Measurements from ENCODE around the gene MYO7B.

The MYO7B gene

GRCh38 chr2:127608061-127609030 lies 72.9 kb downstream of the MYO7B start:
- no peak for DNase-seq (ENCODE audit: low read depth)

DNA sequence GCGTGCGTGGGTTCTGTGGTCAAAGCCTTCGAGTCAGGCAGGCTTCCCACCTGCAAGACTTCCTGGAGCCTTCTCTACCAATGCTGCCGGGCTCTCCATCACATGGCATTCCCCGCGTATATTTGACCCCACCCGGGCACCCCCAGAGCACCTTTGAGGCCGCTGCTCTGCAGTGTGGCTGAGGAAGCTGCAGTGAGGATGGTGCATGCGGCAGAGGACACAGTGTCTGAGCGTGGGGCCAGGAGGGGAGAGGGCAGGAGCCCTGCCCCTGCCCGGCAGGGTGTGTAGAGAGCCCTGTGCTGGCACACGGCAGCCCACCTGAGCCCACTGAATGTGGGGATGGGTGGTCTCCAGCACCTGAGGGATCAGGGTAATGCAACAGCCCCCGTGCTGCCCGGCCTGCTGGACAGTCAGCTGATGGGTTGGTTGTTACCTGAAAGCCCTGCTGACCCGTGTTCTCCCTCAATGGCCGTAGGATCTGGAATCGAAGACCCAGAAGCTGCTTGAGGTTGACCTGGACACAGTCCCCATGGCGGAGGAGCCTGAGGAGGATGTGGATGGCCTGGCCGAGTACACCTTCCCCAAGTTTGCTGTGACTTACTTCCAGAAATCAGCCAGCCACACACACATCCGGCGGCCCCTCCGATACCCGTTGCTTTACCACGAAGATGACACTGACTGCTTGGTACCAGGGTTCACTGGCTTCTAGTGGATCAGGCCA lies 73.7 kb downstream of the MYO7B start:
- no peak for DNase-seq (ENCODE audit: low read depth)

DNA sequence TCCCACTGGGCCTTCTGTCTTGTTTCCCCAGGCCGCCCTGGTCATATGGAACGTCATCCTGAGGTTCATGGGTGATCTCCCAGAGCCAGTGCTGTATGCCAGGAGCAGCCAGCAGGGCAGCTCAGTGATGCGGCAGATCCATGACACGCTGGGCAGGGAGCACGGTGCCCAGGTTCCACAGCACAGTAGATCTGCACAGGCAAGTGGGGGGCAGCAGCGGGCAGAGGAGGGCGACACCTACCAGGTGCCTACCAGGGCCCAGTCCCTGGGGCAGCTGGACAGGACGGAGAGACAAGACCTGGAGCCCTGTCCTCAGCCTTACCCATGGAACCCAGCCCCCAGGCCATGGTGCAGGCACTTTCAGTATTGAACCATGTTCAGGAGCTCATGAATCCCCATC lies 74.3 kb downstream of the MYO7B start:
- DNase-seq (ENCODE audit: low read depth), result no peak

- no peak for DNase-seq (ENCODE audit: low read depth)
These were observed 75.1 kb downstream of the MYO7B start for GRCh38 chr2:127610561-127610960.

DNA sequence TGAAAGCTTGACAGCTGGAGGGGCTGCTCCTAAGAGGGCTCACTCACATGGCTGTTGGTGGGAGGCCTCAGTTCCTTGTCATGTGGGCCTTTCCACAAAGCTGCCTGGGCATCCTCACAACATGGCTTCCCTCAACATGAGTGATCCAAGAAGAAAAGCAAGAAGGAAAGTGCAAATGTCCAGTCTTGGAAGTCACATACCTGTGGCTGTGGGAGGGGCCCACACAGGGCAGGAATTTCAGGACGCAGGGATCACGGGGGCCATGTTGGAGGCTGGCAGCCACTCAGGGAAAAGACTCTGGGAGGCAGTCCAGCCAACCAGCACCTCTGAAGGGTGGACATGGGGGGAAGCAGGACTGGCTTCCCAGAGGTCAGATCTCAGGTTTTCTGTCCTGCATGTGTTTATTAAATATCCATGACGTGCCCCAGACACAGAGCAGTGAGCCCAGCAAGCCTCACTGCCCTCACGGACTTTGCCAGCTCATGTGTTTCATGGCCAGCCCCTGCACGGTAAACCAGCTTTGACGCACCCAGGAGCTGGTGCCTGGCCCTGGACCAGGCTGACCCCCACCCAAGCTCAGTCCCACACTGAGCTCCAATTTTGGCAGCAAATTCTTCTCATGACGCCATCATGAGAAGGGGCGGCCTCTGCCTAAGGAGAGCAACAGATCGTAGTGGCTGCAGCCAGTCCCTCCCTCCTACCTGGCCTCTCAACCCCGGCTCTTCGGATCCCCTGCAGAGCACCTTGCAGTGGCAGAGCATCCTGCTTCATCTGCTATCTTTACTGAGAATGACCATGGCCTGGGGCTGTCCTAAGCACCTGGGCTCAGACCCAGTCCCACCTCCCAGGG lies 75.8 kb downstream of the MYO7B start:
- DNase-seq (ENCODE audit: low read depth), result no peak

- DNase-seq (ENCODE audit: low read depth), result no peak
These were observed 76.8 kb downstream of the MYO7B start for GRCh38 chr2:127612111-127612822.

DNA sequence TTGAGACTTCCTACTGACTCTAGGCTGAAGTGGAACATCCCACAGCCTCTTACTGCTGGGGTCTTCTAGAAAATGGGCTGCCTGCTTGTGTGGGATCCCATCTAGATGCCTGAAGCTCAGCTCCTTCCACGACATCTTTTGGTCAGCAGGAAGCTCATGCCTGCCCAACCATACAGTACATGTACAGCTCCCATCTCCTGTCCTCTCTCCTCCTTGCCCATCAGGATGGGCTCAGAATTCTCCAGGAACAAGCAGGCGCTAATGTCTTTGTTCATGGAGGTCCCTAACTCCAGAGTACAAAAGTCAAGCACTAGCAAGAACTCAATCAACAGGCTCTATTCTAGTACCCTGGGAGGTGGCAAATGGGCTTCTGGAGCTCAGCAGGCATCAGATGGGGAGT lies 78.8 kb downstream of the MYO7B start:
- no peak for DNase-seq (ENCODE audit: low read depth)

GRCh38 chr2:127614731-127615130 lies 79.2 kb downstream of the MYO7B start:
- DNase-seq (ENCODE audit: low read depth), result no peak

- no peak for DNase-seq (ENCODE audit: low read depth)
These were observed 80.2 kb downstream of the MYO7B start for GRCh38 chr2:127615511-127616166.

GRCh38 chr2:127618551-127619202 lies 83.2 kb downstream of the MYO7B start:
- DNase-seq (ENCODE audit: low read depth), result no peak

DNA sequence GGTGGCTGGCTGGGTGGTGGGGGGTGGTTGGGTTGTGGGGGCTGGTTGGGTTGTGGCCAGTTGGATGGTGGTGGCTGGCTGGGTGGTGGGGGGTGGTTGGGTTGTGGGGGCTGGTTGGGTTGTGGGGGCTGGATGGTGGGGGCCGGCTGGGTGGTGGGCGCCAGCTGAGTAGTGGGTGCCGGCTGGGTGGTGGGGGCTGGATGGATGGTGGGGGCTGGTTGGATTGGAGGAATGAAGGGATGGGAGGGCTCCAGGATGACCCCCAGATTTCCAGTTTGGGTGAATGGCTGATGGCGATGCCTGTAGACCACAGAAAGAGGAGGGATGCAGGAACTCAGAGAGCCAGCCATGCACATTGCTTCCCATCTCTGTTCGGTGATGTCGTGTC lies 83.7 kb downstream of the MYO7B start:
- no peak for DNase-seq (ENCODE audit: low read depth)

GRCh38 chr2:127619877-127620705 lies 84.6 kb downstream of the MYO7B start:
- no peak for DNase-seq (ENCODE audit: low read depth)

DNA sequence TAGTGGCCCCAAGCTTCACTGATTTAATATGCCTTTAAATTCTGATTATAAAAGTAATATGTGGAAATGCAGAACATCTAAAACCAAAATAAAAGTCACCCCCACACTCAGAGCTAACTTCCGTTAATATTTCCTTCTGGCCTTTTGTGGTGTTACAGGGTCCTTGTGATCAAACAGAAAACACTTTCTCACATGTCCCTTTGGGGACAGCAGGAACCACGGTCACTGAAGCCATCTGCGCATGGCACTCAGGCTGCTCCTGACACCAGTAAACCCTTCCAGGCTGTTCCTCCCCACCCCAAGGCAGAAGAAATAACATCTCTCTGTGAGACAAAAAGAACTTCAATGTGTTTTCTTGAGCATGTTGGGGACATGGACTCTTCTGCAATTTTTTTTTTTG lies 85.4 kb downstream of the MYO7B start:
- DNase-seq (ENCODE audit: low read depth), result no peak

GRCh38 chr2:127621981-127622431 lies 86.5 kb downstream of the MYO7B start:
- DNase-seq (ENCODE audit: low read depth), result no peak

DNA sequence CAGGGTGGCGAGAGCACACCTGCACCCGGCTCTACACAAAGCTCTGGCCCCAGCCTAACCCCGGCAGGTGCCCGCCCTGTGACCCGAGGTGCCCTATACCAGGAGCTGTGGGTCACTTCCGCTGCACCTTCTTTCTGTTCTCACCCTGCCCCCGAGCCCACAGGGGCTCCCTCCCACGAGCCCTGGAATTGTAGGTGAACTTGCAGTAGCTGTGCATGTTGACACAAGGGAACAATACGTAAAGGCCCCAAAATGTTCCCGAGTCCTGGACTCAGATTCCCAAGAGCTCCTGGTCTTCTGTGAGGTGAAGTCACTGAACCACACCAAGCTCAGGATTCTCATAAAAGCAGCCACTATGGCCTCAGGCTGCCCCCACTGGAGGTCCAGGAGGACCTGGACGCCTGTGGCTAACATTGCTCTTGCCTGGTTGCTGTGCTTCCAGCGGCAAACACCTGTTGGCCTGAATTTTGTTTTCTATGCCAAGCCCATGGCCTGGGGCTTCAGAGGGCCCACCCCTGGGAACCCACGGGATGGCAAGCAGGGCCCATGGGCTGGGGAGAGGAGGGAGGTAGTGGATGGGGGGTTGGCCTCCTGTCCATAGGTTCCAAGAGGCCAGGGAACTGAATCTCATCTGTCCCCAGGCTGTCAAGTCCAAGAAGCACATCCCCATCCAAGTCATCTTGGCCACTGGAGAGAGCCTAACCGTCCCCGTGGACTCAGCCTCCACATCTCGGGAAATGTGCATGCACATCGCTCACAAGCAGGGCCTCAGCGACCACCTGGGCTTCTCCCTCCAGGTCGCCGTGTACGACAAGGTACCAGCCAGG lies 87.3 kb downstream of the MYO7B start:
- no peak for DNase-seq (ENCODE audit: low read depth)

DNA sequence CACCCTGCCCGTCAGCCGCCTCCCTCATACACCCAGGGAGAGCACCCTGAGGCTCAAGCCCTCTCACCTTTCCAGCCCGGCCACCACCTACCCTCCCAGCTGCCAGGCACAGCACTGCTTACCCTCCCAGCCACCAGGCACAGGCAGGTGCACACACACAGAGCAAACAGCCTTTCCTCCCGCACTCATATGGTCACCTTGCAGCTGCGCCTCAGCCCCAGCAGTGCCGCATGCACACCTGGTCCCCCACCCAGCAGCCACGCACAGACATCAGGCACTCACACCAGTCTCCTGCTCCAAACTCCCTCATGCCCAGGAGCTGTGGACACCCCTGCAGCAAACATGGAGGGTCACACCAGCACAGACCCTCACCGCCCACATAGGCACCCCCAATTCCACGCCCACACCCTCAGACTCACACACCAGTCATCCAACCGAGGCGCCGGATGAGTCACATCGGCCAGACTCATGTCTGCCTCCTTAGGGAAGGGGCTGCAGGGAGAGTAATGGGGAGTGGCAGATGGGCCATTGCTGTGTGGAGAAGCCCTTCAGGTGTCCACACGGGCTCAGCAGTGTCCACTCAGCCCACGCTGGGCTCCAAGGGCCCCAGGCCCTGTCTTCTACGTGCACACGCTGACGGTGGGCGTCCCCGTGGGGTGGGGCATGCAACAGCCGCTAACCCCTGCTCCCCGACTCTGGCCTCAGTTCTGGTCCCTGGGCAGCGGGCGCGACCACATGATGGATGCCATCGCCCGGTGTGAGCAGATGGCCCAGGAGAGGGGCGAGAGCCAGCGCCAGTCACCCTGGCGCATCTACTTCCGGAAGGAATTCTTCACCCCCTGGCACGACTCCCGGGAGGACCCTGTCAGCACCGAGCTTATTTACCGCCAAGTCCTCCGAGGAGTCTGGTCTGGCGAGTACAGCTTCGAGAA lies 88.2 kb downstream of the MYO7B start:
- no peak for DNase-seq (ENCODE audit: low read depth)

DNA sequence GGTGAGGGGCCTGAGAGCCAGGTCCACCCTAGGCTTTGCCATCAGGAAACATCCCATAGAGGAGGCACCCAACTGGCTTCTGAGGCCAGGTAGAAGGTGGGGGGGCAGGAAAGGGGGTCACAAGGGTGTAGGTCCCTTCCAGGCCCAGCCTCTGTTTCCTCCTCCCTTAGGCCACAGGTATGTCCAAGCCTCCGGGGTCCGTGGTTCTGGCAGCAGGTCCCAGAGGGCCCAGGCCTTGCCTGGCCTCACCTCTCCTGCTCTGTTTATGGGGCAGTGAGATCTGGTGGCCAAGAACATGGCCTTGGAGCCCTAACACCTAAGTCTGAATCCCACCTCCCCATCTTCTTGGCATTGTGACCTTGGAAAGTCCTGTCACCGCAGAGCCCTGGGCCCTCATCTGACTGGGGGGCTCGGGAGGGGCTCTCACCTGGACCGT lies 88.9 kb downstream of the MYO7B start:
- no peak for DNase-seq (ENCODE audit: low read depth)
